ENCODE data around the gene ASRGL1. TPM values are rescaled to one million over a fixed set of nuclear protein-coding genes. Genes with fewer than 3 reads are reported as not detected.
"Not testable (repeated sequence)": the region's sequence is repeated elsewhere in the genome, so short reads cannot be mapped to it uniquely, and the experiment has no call there.

Gene ASRGL1
- total RNA-seq, 1 donor from 2014 or later, result 10.1 TPM

DNA sequence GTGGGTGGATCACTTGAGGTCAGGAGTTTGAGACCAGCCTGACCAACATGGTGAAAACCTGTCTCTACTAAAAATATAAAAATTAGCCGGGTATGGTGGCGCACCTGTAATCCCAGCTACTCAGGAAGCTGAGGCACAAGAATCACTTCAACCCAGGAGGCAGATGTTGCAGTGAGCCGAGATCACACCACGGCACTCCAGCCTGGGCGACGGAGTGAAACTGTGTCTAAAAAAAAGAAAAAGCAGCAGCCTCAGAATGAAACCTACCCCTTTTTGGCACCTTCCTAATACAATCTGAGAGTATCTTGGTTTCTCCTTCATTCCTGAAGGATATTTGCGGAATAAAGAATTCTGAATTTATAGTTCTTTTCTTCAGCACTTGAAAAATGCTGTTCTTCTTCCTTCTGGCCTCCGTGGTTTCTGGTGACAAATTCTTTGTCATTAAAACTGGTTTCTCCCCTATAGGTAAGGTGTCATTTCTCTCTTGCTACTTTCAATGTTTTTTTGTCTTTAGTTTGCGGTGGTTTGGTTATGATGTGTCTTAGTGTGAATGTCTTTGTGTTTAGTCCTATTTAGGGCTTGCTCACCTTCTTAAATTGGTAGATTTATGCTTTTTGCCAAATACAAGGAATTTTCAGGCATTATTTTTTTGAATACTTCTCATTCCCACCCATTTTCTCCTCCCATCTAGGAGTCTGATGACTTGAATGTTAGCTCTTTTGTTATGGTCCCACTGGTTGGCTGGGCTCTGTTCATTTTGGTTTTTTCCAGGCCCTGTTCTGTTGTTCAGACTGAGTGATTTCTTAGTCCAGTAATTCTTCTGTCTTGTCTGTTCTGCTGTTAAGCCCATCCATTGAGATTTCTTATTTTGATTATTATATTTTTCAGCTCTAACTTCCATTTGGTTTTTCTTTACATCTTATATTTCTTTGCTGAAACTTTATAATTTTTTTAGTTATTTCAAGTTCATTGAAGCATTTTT, 15.4 kb downstream of the ASRGL1 start:
- intact Hi-C loops (cut with micrococcal nuclease), result no loop called here

DNA sequence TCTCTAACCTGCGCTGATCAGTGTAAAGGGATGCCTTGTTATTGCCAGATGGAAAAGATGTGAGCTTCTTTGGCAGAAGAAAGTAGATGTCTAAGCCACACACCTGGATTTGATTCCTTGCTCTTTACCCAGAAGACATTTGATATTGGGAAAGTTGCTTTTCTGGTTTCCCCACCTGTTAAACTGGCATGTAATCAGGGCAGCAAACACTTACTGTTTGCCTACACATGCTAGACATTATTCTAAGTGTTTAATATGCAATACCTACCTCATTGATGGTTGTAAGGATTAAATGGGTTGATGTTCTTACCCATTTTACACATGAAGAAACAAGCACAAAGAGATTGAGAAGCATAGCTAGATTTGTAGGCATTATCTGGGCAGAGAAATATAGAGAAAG, 16.6 kb downstream of the ASRGL1 start:
- intact Hi-C loops (cut with micrococcal nuclease), result no loop called here

DNA sequence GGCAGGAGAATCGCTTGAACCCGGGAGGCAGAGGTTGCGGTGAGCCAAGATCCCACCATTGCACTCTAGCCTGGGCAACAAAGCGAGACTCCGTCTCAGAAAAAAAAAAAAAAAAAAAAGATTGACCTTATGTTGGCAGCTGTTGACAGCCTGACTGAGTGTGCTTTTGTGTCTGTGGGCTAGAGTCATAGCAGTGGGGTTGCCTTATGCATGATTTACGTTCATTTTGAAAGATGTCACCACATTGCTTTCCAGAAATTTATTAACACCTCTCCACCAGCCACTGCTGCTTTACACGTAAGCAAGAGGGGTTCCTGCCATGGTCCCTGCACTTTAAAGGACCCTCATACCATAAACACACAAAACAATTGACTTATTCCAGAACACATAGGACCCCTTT, 21.0 kb downstream of the ASRGL1 start:
- intact Hi-C loops (cut with micrococcal nuclease), result no loop called here

- intact Hi-C loops (cut with micrococcal nuclease), result no loop called here
These were observed 22.2 kb downstream of the ASRGL1 start for GRCh38 chr11:62359475-62359874.

DNA sequence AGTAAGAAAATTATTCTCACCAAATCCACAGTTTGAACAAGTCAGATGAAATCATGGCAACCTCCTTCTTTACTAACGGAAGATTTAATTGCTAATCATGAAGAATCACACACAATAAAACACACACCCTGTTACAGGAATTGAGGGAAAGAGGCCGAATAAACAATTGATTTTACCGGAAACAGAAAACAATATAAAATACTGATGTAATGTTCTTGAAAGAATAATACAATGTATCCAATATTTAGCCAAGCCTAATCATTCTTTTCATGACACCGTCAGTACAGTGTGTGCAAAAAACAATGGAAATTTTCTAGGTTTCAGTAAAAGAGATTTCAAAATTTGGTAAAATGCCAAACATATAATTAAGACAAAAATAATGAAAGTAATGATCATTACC, 23.4 kb downstream of the ASRGL1 start:
- intact Hi-C loops (cut with micrococcal nuclease), result no loop called here

DNA sequence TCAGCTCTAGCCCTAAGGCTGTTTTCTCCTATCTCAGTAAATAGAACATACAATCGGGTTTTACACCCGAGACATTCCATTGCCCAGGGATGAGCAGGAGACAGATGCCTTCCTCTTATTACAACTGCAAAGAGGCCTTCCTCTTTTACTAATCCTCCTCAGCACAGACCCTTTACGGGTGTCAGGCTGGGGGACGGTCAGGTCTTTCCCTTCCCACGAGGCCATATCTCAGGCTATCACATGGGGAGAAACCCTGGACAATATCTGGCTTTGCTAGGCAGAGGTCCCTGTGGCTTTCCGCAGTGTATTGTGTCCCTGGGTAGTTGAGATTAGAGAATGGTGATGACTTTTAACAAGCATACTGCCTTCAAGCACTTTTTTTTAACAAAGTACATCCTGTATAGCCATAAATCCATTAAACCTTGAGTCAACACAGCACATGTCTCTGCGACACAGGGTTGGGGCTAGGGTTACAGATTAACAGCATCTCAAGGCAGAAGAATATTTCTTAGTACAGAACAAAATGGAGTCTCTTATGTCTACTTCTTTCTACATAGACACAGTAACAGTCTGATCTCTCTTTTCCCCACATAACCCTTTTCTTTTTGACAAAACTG, 31.7 kb downstream of the ASRGL1 start:
- intact Hi-C loops (cut with micrococcal nuclease), result not testable (repeated sequence)

DNA sequence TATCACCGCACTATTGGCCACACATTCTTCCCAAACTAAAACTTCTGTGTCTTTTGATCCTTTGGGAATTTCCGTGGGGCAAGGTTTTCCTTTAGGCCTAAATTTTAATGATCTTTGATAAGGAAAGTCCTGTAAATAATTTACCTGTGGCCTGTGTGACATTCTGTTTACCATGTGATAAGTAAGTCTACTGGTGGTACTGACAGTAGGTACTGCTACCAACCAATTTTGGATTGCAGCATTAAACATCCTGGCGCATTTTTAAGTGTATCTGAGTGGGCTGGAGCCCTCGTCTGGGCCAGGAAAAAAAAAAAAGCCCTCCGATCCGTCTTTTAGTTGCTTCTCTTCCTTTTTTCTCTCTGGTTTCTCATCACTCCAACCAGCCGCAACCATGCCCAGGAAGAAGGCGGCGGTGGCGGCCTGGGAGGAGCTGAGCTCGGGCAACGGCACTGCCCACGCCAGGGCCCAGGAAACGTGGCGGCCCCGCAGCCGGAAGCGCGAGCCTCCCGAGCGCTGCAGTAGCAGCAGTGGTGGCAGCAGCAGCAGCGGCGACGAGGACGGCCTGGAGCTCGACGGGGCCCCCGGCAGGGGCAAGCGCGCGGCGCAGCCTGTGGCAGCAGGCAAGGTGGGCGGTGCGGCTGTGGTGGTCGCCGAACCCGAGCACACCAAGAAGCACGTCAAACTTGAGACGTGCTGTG, 33.6 kb downstream of the ASRGL1 start:
- intact Hi-C loops (cut with micrococcal nuclease), result no loop called here

DNA sequence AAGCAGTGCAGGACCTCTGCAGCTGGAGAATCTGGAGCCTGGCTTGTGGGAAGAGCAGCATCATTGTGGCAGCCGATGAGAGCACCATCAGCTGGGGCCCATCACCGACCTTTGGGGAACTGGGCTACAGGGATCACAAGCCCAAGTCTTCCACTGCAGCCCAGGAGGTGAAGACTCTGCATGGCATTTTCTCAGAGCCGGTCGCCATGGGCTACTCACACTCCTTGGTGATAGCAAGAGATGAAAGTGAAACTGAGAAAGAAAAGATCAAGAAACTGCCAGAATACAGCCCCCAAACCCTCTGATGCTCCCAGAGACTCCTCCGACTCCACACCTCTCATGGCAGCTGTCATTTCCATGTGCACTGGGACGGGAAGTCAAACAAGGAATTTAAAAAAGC, 35.6 kb downstream of the ASRGL1 start:
- intact Hi-C loops (cut with micrococcal nuclease), result no loop called here

DNA sequence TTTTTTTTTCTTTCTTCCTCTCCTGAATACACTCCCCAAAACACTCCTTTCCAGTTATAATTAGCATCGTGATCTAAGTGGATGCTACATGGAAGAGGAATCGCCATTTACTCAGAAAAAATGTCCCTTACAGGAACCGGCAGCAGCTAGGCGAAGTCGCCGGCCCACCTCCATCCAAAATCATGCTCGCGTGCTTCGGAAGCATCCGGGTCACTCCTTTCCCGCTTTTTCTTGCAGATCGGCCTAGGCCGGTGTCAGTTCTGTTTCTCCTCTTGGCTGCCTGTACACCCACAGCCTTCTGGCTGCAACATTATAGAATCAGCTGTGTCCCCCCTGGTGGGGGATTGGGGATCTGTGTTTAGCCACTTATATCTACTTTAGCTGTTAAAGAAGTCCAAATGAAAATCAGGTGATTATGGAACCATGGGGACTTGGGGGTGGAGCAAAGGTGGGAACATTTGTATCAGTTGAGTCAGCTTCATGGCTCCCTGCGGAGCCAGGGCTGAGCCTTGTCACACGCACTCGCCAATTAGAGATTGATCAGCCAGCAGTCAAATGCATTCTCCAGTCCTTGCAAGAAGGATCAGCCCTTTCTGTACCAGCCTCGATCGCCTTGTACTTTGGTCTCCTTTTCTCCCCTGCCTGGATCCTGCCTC, 36.3 kb downstream of the ASRGL1 start:
- intact Hi-C loops (cut with micrococcal nuclease), result no loop called here

DNA sequence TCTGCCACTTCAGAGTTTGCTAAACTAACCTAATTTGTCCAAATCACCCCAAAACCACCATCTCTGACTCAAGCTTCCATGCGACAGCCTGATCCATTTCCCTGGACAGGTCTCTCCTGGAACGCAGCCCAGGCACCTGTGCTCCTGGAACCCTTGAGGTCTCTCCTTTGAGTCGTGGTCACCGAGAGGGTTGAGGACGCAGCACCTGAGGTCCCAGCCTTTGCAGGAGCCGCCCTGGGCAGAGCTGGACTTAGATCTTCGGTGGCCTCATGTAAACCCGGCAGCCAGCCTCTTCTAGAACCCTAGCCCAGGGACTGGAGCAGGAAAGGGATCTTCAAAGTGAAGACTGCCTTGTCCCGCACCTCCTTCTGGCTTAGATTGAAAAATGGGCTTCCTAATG, 37.6 kb downstream of the ASRGL1 start:
- intact Hi-C loops (cut with micrococcal nuclease), result no loop called here

- intact Hi-C loops (cut with micrococcal nuclease), result loop anchor here (1.0 kb wide), 3 partner anchors 38 to 207 kb away; no protein-coding TSS in a partner anchor
These were observed 41.3 kb downstream of the ASRGL1 start for GRCh38 chr11:62378459-62379063.

DNA sequence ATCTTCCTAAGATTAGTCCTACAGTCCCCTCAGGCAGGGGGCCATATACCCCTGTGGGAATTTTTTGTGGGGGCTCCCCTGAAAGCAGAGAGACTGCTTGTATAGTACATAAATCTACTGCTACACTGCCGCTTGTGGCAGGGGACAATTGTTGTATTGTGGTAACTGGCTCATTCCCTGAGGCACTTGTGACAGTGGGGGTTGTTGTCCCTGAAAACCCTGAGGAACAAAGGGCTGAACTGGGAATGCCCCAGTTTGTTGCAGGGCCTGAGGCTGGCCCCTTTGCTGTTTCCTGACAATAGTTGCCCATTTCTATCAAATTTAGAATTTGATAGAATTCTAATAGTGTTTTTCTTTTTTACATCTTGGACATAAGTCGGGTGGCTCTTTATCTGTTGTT, 42.3 kb downstream of the ASRGL1 start:
- intact Hi-C loops (cut with micrococcal nuclease), result not testable (repeated sequence)

DNA sequence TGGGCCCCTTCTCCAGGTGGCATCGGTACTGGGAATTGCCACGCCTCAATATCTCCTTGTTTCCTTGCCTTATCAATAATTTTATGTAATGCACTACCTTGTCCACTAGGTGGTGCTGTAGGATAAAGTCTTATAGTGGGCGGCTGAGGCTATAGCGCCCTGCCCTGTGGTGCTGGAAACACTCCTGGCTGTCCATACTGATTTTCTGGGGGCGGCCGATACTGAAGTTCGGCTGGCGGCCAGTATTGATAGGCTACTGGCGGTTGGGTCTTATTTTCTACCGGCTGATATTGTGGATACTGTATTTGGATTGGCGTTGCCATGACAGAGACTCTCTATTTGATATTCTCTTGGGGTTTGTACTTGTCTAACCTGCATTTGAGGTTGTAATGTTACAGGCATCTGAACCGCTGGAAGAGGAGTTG, 43.6 kb downstream of the ASRGL1 start:
- intact Hi-C loops (cut with micrococcal nuclease), result loop anchor here (1.0 to 2.0 kb wide), 6 partner anchors 12 to 643 kb away; partner anchors contain the start of genes FEN1 and TMEM258

DNA sequence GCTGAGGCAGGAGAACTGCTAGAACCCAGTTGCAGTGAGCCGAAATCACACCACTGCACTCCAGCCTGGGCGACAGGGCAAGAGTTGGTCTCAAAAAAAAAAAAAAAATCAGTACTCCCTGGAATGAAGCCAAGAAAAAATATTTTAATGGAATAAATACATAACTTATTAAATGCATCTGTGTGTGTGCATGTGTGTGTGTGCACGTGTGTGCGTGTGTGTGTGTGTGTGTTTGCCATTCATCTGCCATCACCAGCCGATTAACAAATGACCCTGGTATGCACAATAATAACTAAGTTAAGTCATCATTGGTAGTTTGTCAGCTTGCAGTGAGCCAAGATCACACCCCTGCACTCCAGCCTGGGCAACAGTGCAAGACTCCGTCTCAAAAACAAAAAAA, 46.6 kb downstream of the ASRGL1 start:
- intact Hi-C loops (cut with micrococcal nuclease), result no loop called here

- intact Hi-C loops (cut with micrococcal nuclease), result not testable (repeated sequence)
These were observed 48.8 kb downstream of the ASRGL1 start for GRCh38 chr11:62386083-62386482.

- intact Hi-C loops (cut with micrococcal nuclease), result no loop called here
These were observed 50.1 kb downstream of the ASRGL1 start for GRCh38 chr11:62387381-62387780.

DNA sequence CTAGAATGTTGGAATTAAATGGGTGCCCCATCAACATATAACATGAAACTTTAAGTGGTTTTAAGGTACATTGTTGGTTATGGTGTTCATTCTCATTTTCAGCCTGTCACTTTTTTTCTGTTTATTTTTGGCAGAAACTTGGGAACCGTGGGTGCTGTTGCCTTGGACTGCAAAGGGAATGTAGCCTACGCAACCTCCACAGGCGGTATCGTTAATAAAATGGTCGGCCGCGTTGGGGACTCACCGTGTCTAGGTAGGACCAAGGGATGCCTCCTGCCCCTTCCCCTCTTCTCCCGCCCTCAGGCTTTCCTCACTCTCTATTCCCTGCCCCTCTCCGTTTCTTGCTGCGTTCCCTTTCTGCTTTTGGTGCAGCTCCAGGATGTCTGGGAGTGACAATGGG, 51.8 kb downstream of the ASRGL1 start:
- intact Hi-C loops (cut with micrococcal nuclease), result no loop called here

DNA sequence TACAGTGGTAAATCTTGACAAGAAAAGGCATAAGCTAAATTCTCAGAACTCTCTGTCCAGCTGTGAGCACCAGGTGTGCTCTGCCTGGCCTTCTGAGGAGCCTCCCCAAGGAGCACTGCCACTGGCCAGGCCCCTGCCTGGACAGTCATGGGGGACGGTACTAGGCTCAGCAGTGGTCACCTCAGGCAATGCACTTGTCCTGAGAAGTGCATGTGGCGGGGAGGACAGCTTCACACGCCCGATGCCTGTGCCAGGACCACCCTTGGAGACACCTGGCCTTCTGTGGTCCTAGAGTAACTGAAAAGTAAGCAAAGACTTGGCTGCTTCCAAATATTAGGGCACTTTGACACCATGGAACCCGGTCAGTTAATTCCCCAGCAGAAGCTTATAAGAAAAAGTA, 53.0 kb downstream of the ASRGL1 start:
- intact Hi-C loops (cut with micrococcal nuclease), result no loop called here

GRCh38 chr11:62390722-62391121, 53.5 kb downstream of the ASRGL1 start:
- intact Hi-C loops (cut with micrococcal nuclease), result no loop called here

DNA sequence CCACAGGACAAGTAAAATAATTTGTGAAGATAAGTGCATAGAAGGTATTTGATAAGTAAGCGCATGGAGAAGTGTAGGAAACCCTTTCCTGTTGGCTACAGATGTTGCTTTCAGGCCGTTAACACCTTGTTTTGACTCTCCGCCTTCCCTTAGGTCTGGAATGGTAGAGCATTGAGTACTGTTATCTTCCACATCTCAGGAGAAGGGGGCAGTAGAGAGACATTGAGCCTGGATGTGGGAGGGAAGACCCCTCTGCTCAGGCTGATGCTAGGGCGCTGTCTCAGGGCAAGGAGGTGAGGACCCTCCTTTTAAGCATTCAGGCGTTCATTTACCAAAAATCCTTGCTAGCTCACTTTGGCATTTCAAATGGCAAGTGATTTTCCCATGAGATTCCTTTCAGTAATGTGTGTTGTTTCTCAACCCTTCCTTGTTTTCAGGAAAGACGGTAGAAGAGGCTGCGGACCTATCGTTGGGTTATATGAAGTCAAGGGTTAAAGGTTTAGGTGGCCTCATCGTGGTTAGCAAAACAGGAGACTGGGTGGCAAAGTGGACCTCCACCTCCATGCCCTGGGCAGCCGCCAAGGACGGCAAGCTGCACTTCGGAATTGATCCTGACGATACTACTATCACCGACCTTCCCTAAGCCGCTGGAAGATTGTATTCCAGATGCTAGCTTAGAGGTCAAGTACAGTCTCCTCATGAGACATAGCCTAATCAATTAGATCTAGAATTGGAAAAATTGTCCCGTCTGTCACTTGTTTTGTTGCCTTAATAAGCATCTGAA, 54.6 kb downstream of the ASRGL1 start:
- intact Hi-C loops (cut with micrococcal nuclease), result no loop called here
